IMR-90 (cell line): ENCODE measurements around the gene SESN3.

ENCODE experiments used
- BHLHE40 ChIP-seq: fragments of 150-350 bp; IDR thresholded peaks from 2 replicates; pipeline ENCODE4 v1.6.1; 2016; ENCODE audit warnings: mild to moderate bottlenecking, low read depth, low read length
- CEBPB ChIP-seq: IDR thresholded peaks from 2 replicates; pipeline ENCODE4 v1.6.1; 2012; ENCODE audit warnings: low read depth, low read length, improper control_type of control experiment
- CTCF ChIP-seq: conservative IDR thresholded peaks from 2 replicates; pipeline ENCODE4 v1.5.1; 2012; ENCODE audit warnings: mild to moderate bottlenecking, low read depth, low read length, improper control_type of control experiment

GRCh38 chr11:95147364-95147905 is 83.6 kb downstream of the SESN3 start:
- TF ChIP-seq CTCF: no peak
- no peak for TF ChIP-seq CEBPB
- TF ChIP-seq BHLHE40: peak; percentile 52; the same call in 1 of the 2 replicates
